ACC112 (cell line): ENCODE measurements around the gene FATE1.

ENCODE experiments used
- H2AFZ ChIP-seq: fragments of 200-600 bp; sonication (generic); one replicate; pipeline ENCODE4 v1.6.0; 2017; ENCODE audit warnings: antibody characterized with exemption, low read length; ENCODE audit not compliant: unreplicated experiment
- H3K27ac ChIP-seq: fragments of 200-600 bp; sonication (generic); 2 replicates; pipeline ENCODE4 v1.5.1; 2014; ENCODE audit warnings: low read depth, mild to moderate bottlenecking, antibody characterized with exemption, low read length, moderate library complexity
- H3K27me3 ChIP-seq: fragments of 200-600 bp; sonication (generic); 2 replicates; pipeline ENCODE4 v1.6.1; 2014; ENCODE audit warnings: mild to moderate bottlenecking, antibody characterized with exemption, low read length, moderate library complexity, mixed read lengths; ENCODE audit not compliant: insufficient read depth
- H3K36me3 ChIP-seq: fragments of 200-600 bp; sonication (generic); 2 replicates; pipeline ENCODE4 v1.6.1; 2016; ENCODE audit warnings: mild to moderate bottlenecking, antibody characterized with exemption, low read length, moderate library complexity, mixed read lengths; ENCODE audit not compliant: insufficient read depth
- H3K4me1 ChIP-seq: fragments of 200-600 bp; sonication (generic); one replicate; pipeline ENCODE4 v1.6.1; 2016; ENCODE audit warnings: low read length, mixed read lengths; ENCODE audit not compliant: insufficient read depth, unreplicated experiment, control insufficient read depth
- H3K4me3 ChIP-seq: fragments of 200-600 bp; sonication (generic); 2 replicates; pipeline ENCODE4 v1.5.1; 2014; ENCODE audit warnings: mild to moderate bottlenecking, low read depth, low read length
- H3K79me2 ChIP-seq: fragments of 200-600 bp; sonication (generic); one replicate; pipeline ENCODE4 v1.6.0; 2016; ENCODE audit warnings: low read length; ENCODE audit not compliant: control insufficient read depth, unreplicated experiment, insufficient read depth

The FATE1 gene

GRCh38 chrX:151742311-151742710, 26.5 kb downstream of the FATE1 start:
- Histone ChIP-seq H2AFZ (no peak overlapping the region), H3K4me3 (no peak overlapping the region), H3K27me3 (no peaks in the 10 kb centered on the region), H3K27ac (no peak overlapping the region), H3K36me3 (no peaks in the 10 kb centered on the region), H3K79me2 (no peaks in the 10 kb centered on the region), H3K4me1 (no peaks in the 10 kb centered on the region)

GRCh38 chrX:151743651-151744470, 28.0 kb downstream of the FATE1 start:
- no peaks in the 10 kb centered on the region for H3K36me3 ChIP-seq
- no peaks in the 10 kb centered on the region for H3K4me1 ChIP-seq
- no peak overlapping the region for H3K27ac ChIP-seq
- peaks cover 4% of the 10 kb centered on the region; the same call in 1 of the 2 replicates for H3K27me3 ChIP-seq
- no peak overlapping the region for H3K4me3 ChIP-seq
- H3K79me2 ChIP-seq, result no peaks in the 10 kb centered on the region
- H2AFZ ChIP-seq, result no peak overlapping the region

DNA sequence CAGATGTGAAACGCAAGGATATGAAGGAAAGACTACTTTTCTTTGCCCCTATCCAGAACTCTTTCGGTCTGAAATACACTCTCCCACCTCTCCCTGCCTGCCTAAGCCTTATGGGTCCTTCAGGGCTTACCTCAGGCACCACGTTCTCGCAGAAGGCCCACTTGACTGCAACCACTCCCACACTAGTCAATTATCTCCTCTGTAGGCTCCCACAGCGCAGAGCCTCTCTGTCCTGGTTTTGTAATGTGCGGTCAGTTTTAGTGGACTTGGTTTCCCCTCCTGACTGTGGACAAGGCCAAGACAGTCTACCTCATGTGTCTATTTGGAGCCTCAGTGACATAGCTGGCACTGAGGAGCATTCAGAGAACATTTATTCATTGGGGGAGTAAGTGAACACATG, 29.8 kb downstream of the FATE1 start:
- Histone ChIP-seq H3K27me3 (peaks cover 4% of the 10 kb centered on the region; the same call in 1 of the 2 replicates), H3K79me2 (no peaks in the 10 kb centered on the region), H2AFZ (no peak overlapping the region), H3K4me1 (no peaks in the 10 kb centered on the region), H3K36me3 (no peaks in the 10 kb centered on the region), H3K4me3 (no peak overlapping the region), H3K27ac (no peak overlapping the region)

DNA sequence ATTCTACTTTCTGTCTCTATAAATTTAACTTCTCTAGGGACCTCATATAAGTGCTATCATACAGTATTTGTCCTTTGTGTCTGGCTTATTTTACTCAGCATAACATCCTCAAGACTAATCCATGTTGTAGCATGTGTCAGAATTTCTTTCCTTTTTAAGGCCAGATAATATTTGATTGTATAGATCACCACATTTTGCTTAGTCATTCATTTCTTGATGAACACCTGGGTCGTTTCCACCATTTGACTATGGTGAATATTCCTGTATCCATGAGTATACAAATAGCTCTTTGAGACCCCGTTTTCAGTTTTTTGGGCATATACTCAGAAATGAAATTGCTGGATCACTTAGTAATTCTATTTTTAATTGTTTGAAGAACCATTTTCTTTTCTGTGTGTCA, 30.7 kb downstream of the FATE1 start:
- no peak overlapping the region for H3K27ac ChIP-seq
- no peaks in the 10 kb centered on the region for H3K36me3 ChIP-seq
- H3K4me3 ChIP-seq, result no peak overlapping the region
- no peaks in the 10 kb centered on the region for H3K4me1 ChIP-seq
- no peaks in the 10 kb centered on the region for H3K79me2 ChIP-seq
- H2AFZ ChIP-seq, result no peak overlapping the region
- peaks cover 4% of the 10 kb centered on the region; the same call in 1 of the 2 replicates for H3K27me3 ChIP-seq

DNA sequence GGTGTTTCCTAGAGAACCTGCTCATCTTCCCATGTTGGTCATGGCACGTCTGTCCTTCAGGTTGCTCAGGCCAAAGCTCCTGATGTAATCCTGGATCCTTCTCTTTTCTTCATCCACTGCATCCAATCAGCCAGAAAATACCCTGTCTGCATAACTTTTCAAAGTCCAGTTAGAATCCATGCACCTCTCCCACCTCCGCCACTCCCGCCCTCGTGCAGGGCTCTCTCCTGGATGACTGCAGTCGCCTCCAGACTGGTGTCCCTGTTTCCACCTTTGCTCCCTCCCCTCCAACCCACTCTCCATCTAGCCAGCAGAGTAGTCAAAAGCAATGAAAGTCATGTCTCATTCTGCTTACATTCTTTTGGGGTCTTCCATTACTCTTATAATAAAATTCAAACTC, 34.7 kb downstream of the FATE1 start:
- Histone ChIP-seq H3K27ac (no peak overlapping the region), H3K27me3 (peaks cover 4% of the 10 kb centered on the region; the same call in 1 of the 2 replicates), H3K79me2 (no peaks in the 10 kb centered on the region), H3K4me1 (peaks cover 8% of the 10 kb centered on the region), H2AFZ (no peak overlapping the region), H3K4me3 (no peak overlapping the region), H3K36me3 (no peaks in the 10 kb centered on the region)

GRCh38 chrX:151752847-151753246, 37.0 kb downstream of the FATE1 start:
- peaks cover 8% of the 10 kb centered on the region for H3K4me1 ChIP-seq
- H2AFZ ChIP-seq, result no peak overlapping the region

DNA sequence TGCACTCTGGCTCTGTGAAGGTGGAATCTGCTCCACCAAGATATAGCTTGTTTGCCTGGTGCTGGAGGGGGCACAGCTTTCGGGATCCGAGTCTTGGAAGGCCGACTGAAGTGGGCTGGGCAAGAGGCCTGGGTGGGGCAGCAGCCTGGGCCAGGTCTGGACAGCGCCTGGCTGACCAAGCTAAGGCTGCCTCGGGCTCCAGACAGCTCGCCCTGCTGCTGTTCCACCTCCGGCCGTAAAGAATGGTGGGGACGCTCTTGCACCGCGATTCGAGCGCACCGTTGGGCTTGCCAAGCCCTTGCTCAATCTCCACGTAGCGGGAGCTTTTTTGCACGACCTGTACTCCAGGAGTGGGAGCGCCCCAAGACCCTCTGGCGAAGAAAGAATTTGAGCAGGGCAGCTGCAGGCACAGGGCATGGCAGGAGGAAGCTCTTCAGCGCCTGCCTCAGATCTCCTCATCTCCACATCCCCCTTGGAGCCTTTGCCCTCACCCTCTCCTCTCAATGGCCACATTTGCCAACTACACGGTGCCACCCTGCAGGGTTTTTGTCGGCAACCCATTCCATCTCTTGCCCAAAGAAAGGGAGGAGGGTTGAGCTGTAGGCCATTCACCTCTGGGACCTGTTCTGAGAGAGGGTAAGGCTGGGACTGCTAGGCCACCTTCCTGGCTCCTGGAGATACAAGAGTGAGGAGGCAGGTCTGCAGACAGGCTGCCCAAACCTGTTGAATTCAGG, 37.6 kb downstream of the FATE1 start:
- Histone ChIP-seq H2AFZ (no peak overlapping the region), H3K27ac (no peak overlapping the region)

More at GRCh38 chrX:151752847-151753246, 37.0 kb downstream of the FATE1 start:
- Histone ChIP-seq H3K27ac (no peak overlapping the region), H3K79me2 (no peaks in the 10 kb centered on the region), H3K4me3 (no peak overlapping the region), H3K27me3 (peaks cover 4% of the 10 kb centered on the region; the same call in 1 of the 2 replicates), H3K36me3 (no peaks in the 10 kb centered on the region)

GRCh38 chrX:151754047-151754429, 38.2 kb downstream of the FATE1 start:
- no peaks in the 10 kb centered on the region for H3K27me3 ChIP-seq
- H3K4me1 ChIP-seq, result peaks cover 8% of the 10 kb centered on the region
- no peak overlapping the region for H3K27ac ChIP-seq
- H3K36me3 ChIP-seq, result no peaks in the 10 kb centered on the region
- no peak overlapping the region for H2AFZ ChIP-seq
- H3K79me2 ChIP-seq, result no peaks in the 10 kb centered on the region
- no peak overlapping the region for H3K4me3 ChIP-seq

More for the DNA sequence above, 37.6 kb downstream of the FATE1 start:
- Histone ChIP-seq H3K79me2 (no peaks in the 10 kb centered on the region), H3K4me3 (no peak overlapping the region), H3K36me3 (no peaks in the 10 kb centered on the region), H3K27me3 (peaks cover under 1% of the 10 kb centered on the region; the same call in 1 of the 2 replicates), H3K4me1 (peaks cover 8% of the 10 kb centered on the region)

GRCh38 chrX:151754641-151755215, 38.9 kb downstream of the FATE1 start:
- no peaks in the 10 kb centered on the region for H3K27me3 ChIP-seq
- no peak overlapping the region for H3K27ac ChIP-seq
- H2AFZ ChIP-seq, result no peak overlapping the region
- H3K4me3 ChIP-seq, result no peak overlapping the region
- H3K79me2 ChIP-seq, result no peaks in the 10 kb centered on the region
- no peaks in the 10 kb centered on the region for H3K36me3 ChIP-seq
- peaks cover 8% of the 10 kb centered on the region for H3K4me1 ChIP-seq

GRCh38 chrX:151759041-151759708, 43.3 kb downstream of the FATE1 start:
- Histone ChIP-seq H3K36me3 (no peaks in the 10 kb centered on the region), H3K79me2 (no peaks in the 10 kb centered on the region), H2AFZ (no peak overlapping the region), H3K4me3 (no peak overlapping the region), H3K27me3 (no peaks in the 10 kb centered on the region), H3K4me1 (peaks cover 3% of the 10 kb centered on the region), H3K27ac (no peak overlapping the region)
